Measurements from ENCODE around the gene EXTL1.
A peak's percentile ranks its signal among the peaks of the same experiment; 100 is the strongest.

EXTL1 gene

GRCh38 chr1:25997828-25998761 lies 23.5 kb upstream of the EXTL1 start, which contains the start of gene PAFAH2:
PAFAH2 (minus strand) TSS chr1:25998063; CDS start chr1:25990816, 7,247 bp downstream.
- Histone ChIP-seq H3K9me3 (ENCODE audit: control insufficient read depth in 2 of 2, low read length in 2 of 2) (no peaks in the 10 kb centered on the region), H3K36me3 (ENCODE audit: control insufficient read depth in 2 of 2, insufficient read depth in 2 of 2, low read length in 2 of 2) (no peaks in the 10 kb centered on the region), H3K27me3 (ENCODE audit: control insufficient read depth in 1 of 2, insufficient read depth in 2 of 2, low read length in 2 of 2) (no peaks in the 10 kb centered on the region), H3K27ac (ENCODE audit: low read length) (peak within 1 kb of the TSS; percentile 69), H3K9ac (ENCODE audit: low read length in 2 of 2) (peak within 1 kb of the TSS; percentile 80 to 89), H3K4me1 (ENCODE audit: control insufficient read depth, insufficient read depth, low read length) (peaks cover 14% of the 10 kb centered on the region), H3K4me3 (ENCODE audit: low read length in 2 of 2) (peak within 1 kb of the TSS; percentile 86 to 92)

GRCh38 chr1:25999041-25999800 lies 22.4 kb upstream of the EXTL1 start:
- peak overlapping the region in 1 of 2 donors; percentile 73 for H3K4me3 ChIP-seq (ENCODE audit: low read length in 2 of 2)
- H3K27me3 ChIP-seq (ENCODE audit: control insufficient read depth in 1 of 2, insufficient read depth in 2 of 2, low read length in 2 of 2): no peaks in the 10 kb centered on the region
- H3K9ac ChIP-seq (ENCODE audit: low read length in 2 of 2): peak overlapping the region in 1 of 2 donors; percentile 39
- H3K9me3 ChIP-seq (ENCODE audit: control insufficient read depth in 2 of 2, low read length in 2 of 2): no peaks in the 10 kb centered on the region
- no peak overlapping the region for H3K27ac ChIP-seq (ENCODE audit: low read length)
- H3K4me1 ChIP-seq (ENCODE audit: control insufficient read depth, insufficient read depth, low read length): peaks cover 14% of the 10 kb centered on the region
- no peaks in the 10 kb centered on the region for H3K36me3 ChIP-seq (ENCODE audit: control insufficient read depth in 2 of 2, insufficient read depth in 2 of 2, low read length in 2 of 2)

- no peaks in the 10 kb centered on the region for H3K9me3 ChIP-seq (ENCODE audit: control insufficient read depth in 2 of 2, low read length in 2 of 2)
- no peaks in the 10 kb centered on the region for H3K27me3 ChIP-seq (ENCODE audit: control insufficient read depth in 1 of 2, insufficient read depth in 2 of 2, low read length in 2 of 2)
- H3K9ac ChIP-seq (ENCODE audit: low read length in 2 of 2): no peak overlapping the region
- no peak overlapping the region for H3K27ac ChIP-seq (ENCODE audit: low read length)
- no peaks in the 10 kb centered on the region for H3K36me3 ChIP-seq (ENCODE audit: control insufficient read depth in 2 of 2, insufficient read depth in 2 of 2, low read length in 2 of 2)
- no peak overlapping the region for H3K4me3 ChIP-seq (ENCODE audit: low read length in 2 of 2)
- H3K4me1 ChIP-seq (ENCODE audit: control insufficient read depth, insufficient read depth, low read length): peaks cover 11% of the 10 kb centered on the region
Measured at GRCh38 chr1:26003262-26003661, 18.3 kb upstream of the EXTL1 start.

GRCh38 chr1:26003756-26004155 lies 17.8 kb upstream of the EXTL1 start:
- Histone ChIP-seq H3K9me3 (ENCODE audit: control insufficient read depth in 2 of 2, low read length in 2 of 2) (no peaks in the 10 kb centered on the region), H3K4me3 (ENCODE audit: low read length in 2 of 2) (no peak overlapping the region), H3K9ac (ENCODE audit: low read length in 2 of 2) (no peak overlapping the region), H3K27me3 (ENCODE audit: control insufficient read depth in 1 of 2, insufficient read depth in 2 of 2, low read length in 2 of 2) (no peaks in the 10 kb centered on the region), H3K36me3 (ENCODE audit: control insufficient read depth in 2 of 2, insufficient read depth in 2 of 2, low read length in 2 of 2) (no peaks in the 10 kb centered on the region), H3K27ac (ENCODE audit: low read length) (no peak overlapping the region), H3K4me1 (ENCODE audit: control insufficient read depth, insufficient read depth, low read length) (peaks cover 6% of the 10 kb centered on the region)

GRCh38 chr1:26005434-26006105 lies 16.0 kb upstream of the EXTL1 start:
- Histone ChIP-seq H3K27ac (ENCODE audit: low read length) (no peak overlapping the region), H3K36me3 (ENCODE audit: control insufficient read depth in 2 of 2, insufficient read depth in 2 of 2, low read length in 2 of 2) (no peaks in the 10 kb centered on the region), H3K9me3 (ENCODE audit: control insufficient read depth in 2 of 2, low read length in 2 of 2) (no peaks in the 10 kb centered on the region), H3K4me1 (ENCODE audit: control insufficient read depth, insufficient read depth, low read length) (peaks cover 5% of the 10 kb centered on the region), H3K9ac (ENCODE audit: low read length in 2 of 2) (no peak overlapping the region), H3K27me3 (ENCODE audit: control insufficient read depth in 1 of 2, insufficient read depth in 2 of 2, low read length in 2 of 2) (no peaks in the 10 kb centered on the region), H3K4me3 (ENCODE audit: low read length in 2 of 2) (no peak overlapping the region)

- Histone ChIP-seq H3K4me3 (ENCODE audit: low read length in 2 of 2) (no peak overlapping the region), H3K4me1 (ENCODE audit: control insufficient read depth, insufficient read depth, low read length) (peaks cover 5% of the 10 kb centered on the region), H3K36me3 (ENCODE audit: control insufficient read depth in 2 of 2, insufficient read depth in 2 of 2, low read length in 2 of 2) (no peaks in the 10 kb centered on the region), H3K9ac (ENCODE audit: low read length in 2 of 2) (no peak overlapping the region), H3K9me3 (ENCODE audit: control insufficient read depth in 2 of 2, low read length in 2 of 2) (no peaks in the 10 kb centered on the region), H3K27ac (ENCODE audit: low read length) (no peak overlapping the region), H3K27me3 (ENCODE audit: control insufficient read depth in 1 of 2, insufficient read depth in 2 of 2, low read length in 2 of 2) (no peaks in the 10 kb centered on the region)
Measured at GRCh38 chr1:26006710-26007109, 14.9 kb upstream of the EXTL1 start.

- H3K4me1 ChIP-seq (ENCODE audit: control insufficient read depth, insufficient read depth, low read length): peaks cover 2% of the 10 kb centered on the region
- H3K27me3 ChIP-seq (ENCODE audit: control insufficient read depth in 1 of 2, insufficient read depth in 2 of 2, low read length in 2 of 2): no peaks in the 10 kb centered on the region
- no peak overlapping the region for H3K9ac ChIP-seq (ENCODE audit: low read length in 2 of 2)
- no peak overlapping the region for H3K4me3 ChIP-seq (ENCODE audit: low read length in 2 of 2)
- H3K9me3 ChIP-seq (ENCODE audit: control insufficient read depth in 2 of 2, low read length in 2 of 2): no peaks in the 10 kb centered on the region
- H3K27ac ChIP-seq (ENCODE audit: low read length): no peak overlapping the region
- no peaks in the 10 kb centered on the region for H3K36me3 ChIP-seq (ENCODE audit: control insufficient read depth in 2 of 2, insufficient read depth in 2 of 2, low read length in 2 of 2)
Measured at GRCh38 chr1:26009796-26010447, 11.7 kb upstream of the EXTL1 start.

- H3K4me3 ChIP-seq (ENCODE audit: low read length in 2 of 2): no peak overlapping the region
- H3K36me3 ChIP-seq (ENCODE audit: control insufficient read depth in 2 of 2, insufficient read depth in 2 of 2, low read length in 2 of 2): no peaks in the 10 kb centered on the region
- H3K27ac ChIP-seq (ENCODE audit: low read length): no peak overlapping the region
- no peaks in the 10 kb centered on the region for H3K27me3 ChIP-seq (ENCODE audit: control insufficient read depth in 1 of 2, insufficient read depth in 2 of 2, low read length in 2 of 2)
- H3K9me3 ChIP-seq (ENCODE audit: control insufficient read depth in 2 of 2, low read length in 2 of 2): no peaks in the 10 kb centered on the region
- H3K9ac ChIP-seq (ENCODE audit: low read length in 2 of 2): no peak overlapping the region
- H3K4me1 ChIP-seq (ENCODE audit: control insufficient read depth, insufficient read depth, low read length): no peaks in the 10 kb centered on the region
Measured at GRCh38 chr1:26010825-26011224, 10.8 kb upstream of the EXTL1 start.

- no peak overlapping the region for H3K9ac ChIP-seq (ENCODE audit: low read length in 2 of 2)
Measured at GRCh38 chr1:26012864-26013263, 8.7 kb upstream of the EXTL1 start.

GRCh38 chr1:26014179-26014578 lies 7.4 kb upstream of the EXTL1 start:
- no peak overlapping the region for H3K27ac ChIP-seq (ENCODE audit: low read length)
- no peak overlapping the region for H3K4me3 ChIP-seq (ENCODE audit: low read length in 2 of 2)
- H3K36me3 ChIP-seq (ENCODE audit: control insufficient read depth in 2 of 2, insufficient read depth in 2 of 2, low read length in 2 of 2): no peaks in the 10 kb centered on the region
- no peaks in the 10 kb centered on the region for H3K9me3 ChIP-seq (ENCODE audit: control insufficient read depth in 2 of 2, low read length in 2 of 2)
- no peaks in the 10 kb centered on the region for H3K4me1 ChIP-seq (ENCODE audit: control insufficient read depth, insufficient read depth, low read length)
- no peaks in the 10 kb centered on the region for H3K27me3 ChIP-seq (ENCODE audit: control insufficient read depth in 1 of 2, insufficient read depth in 2 of 2, low read length in 2 of 2)
- H3K9ac ChIP-seq (ENCODE audit: low read length in 2 of 2): no peak overlapping the region

More at GRCh38 chr1:26012864-26013263, 8.7 kb upstream of the EXTL1 start:
- no peaks in the 10 kb centered on the region for H3K4me1 ChIP-seq (ENCODE audit: control insufficient read depth, insufficient read depth, low read length)
- no peak overlapping the region for H3K27ac ChIP-seq (ENCODE audit: low read length)
- no peak overlapping the region for H3K4me3 ChIP-seq (ENCODE audit: low read length in 2 of 2)
- no peaks in the 10 kb centered on the region for H3K36me3 ChIP-seq (ENCODE audit: control insufficient read depth in 2 of 2, insufficient read depth in 2 of 2, low read length in 2 of 2)
- no peaks in the 10 kb centered on the region for H3K9me3 ChIP-seq (ENCODE audit: control insufficient read depth in 2 of 2, low read length in 2 of 2)
- no peaks in the 10 kb centered on the region for H3K27me3 ChIP-seq (ENCODE audit: control insufficient read depth in 1 of 2, insufficient read depth in 2 of 2, low read length in 2 of 2)
